SK-MEL-5 (cell line): ENCODE data around the gene GRIK5. TPM values are rescaled to one million over a fixed set of nuclear protein-coding genes. Genes with fewer than 3 reads are reported as not detected.
A peak's percentile ranks its signal among the peaks of the same experiment; 100 is the strongest.
"Not testable (repeated sequence)": the region's sequence is repeated elsewhere in the genome, so short reads cannot be mapped to it uniquely, and the experiment has no call there.

Experiments used
- DNase-seq: peaks from one replicate; pipeline ENCODE4 v3.0.0-alpha.2; 2016; ENCODE audit warnings: low read depth, low spot score
- in situ Hi-C: cut with HindIII; loops from 2 replicates; pipeline ENCODE4 v1.10.0; 2016; ENCODE audit warnings: low sequenced_read_pairs, high pct_unique_total_duplicates, low pct_unique_long_range_greater_than_20kb
- total RNA-seq: library from RNA; depleted of rRNA; stranded (reverse); fragments of >200 nt; shearing (Covaris generic); gene quantifications from 2 replicates; pipeline ENCODE4 v1.2.3, GENCODE V29; 2014

Gene GRIK5
- total RNA-seq, 1 experiment from 2014 or later, result not detected

DNA sequence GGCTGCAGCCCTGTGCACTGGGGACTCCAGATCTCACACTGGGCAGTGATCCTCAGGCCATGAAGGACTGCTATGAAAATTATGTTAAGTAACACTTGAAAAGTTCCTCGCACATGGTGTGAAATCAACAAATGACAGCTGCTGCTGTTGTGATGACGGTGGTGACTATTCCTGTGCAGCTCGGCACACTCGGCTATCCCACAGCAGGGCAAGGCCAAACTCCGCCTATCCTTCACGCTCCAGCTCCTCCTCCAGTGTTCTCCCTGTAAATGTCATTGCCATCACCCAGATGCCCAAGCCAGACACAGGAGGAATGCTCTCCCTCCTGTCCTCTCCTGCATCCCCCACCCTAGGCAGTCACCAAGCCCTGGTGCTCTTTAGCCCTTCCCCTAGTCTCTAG, 31.3 kb downstream of the GRIK5 start:
- in situ Hi-C loops, result no loop called here
- no peak for DNase-seq

DNA sequence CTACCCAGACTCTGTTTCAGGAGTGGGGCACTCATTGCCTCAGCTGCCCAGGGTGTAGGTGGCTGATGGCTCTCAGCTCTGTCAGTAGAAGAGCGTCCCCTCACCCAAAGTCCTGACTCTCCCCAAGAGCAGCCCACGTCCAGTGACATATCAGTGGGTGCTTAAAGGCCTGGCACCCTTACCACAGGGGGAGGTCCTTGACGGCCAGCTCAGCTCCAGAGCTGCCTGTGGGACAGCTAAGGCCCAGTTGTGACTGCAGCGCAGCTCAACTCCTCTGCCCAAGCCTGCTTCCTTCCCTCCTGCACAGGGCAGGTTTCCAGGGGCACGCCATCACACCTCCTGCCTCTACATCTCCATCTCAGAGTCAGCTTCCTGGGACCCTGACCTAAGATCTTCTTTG, 32.4 kb downstream of the GRIK5 start:
- in situ Hi-C loops, result no loop called here
- no peak for DNase-seq

DNA sequence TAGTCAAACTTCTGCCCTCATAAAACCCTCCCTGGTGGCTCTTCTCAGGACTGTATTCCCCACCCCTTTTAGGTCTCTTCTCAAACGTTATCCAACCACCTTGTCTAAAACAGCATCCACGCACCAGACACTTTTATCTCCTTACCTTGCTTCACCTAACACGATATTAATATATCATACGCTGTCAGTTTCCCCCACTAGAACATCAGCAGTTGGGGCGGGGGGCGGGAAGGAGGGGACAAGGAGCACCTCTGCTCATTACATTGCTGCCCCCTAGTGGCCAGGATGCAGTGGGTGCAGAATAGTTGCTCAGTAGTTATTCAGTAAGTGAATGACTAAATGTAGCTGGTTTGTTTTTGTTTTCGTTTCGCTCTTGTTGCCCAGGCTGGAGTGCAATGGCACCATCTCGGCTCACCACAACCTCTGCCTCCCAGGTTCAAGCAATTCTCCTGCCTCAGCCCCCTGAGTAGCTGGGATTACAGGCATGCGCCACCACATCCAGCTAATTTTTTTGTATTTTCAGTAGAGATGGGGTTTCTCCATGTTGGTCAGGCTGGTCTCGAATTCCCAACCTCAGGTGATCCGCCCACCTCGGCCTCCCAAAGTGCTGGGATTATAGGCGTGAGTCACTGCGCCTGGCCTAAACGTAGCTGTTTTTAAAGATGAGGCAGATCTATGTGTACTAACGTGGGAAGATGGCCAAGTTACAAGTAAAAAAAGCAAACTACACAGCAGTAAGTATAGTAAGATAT, 35.2 kb downstream of the GRIK5 start:
- DNase-seq, result peak; percentile 87
- in situ Hi-C loops, result not testable (repeated sequence)

DNA sequence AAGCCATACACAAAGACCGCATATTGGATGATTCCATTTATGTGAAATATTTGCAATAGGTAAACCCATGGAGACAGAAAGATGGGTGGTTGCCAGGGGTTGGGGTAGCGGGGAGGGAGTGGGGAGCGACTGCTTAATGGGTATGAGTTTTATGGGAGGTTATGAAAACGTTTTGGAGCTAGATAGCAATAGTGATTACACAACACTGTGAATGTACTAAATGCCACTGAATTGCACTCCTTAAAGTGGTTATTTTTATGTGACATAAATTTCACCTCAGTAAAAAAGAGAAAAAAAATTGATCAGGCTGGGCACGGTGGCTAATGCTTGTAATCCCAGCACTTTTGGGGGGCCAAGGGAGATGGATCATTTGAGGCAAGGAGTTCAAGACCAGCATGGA, 36.6 kb downstream of the GRIK5 start:
- no peak for DNase-seq
- in situ Hi-C loops, result no loop called here

DNA sequence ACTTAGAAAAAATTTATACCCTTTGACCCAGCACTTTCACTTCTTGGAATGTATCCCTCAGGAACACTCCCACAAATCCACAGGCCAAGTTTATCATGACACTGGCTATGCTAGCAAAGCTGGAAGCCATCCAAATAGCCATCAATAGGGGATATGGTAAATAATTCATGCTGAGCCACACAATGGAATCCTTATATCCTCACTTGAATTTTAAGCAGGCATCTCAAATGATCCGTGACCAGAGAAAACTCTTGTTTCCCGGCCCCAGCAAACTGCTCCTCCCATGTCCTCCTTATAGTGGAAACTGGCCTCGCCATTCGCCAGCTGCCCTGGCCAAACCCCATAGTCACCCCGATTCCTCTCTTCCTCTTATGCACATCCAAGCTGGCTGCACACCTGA, 37.6 kb downstream of the GRIK5 start:
- DNase-seq, result peak; percentile 96
- in situ Hi-C loops, result no loop called here

DNA sequence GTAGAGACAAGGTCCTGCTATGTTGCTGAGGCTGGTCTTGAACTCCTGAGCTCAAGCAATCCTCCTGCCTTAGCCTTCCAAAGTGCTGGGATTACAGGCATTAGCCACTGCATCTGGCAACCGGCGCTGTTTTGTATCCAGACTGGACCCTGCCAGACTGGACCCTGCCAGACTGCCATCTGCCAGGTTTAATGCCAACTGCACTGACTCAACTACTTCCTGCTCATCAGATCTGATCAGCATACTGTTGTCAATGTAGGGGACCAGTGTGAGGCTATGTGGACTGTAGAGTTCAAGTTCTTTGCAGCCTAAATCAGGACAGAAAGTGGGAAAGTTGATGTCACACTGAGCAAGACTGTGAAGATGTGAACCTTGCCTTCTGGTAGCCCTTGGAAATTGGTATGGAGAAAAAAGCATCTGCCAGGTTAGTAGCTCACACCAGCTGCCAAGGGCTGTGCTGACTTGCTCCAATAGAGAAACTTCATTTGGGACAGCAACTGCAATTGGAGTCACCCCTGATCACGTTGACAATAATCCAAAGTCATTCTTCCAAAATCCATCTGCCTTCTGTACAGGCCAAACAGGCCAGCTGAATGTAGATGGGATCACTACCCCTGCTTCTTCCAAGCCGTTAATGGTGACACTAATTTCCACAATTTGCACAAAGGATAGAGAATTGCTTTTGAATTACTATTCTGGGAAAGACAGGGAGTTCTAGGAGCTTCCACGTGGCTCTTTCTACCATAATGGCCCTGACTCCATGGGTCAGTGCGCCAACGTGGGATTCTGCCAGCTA, 39.2 kb downstream of the GRIK5 start:
- DNase-seq, result no peak
- in situ Hi-C loops, result no loop called here

DNA sequence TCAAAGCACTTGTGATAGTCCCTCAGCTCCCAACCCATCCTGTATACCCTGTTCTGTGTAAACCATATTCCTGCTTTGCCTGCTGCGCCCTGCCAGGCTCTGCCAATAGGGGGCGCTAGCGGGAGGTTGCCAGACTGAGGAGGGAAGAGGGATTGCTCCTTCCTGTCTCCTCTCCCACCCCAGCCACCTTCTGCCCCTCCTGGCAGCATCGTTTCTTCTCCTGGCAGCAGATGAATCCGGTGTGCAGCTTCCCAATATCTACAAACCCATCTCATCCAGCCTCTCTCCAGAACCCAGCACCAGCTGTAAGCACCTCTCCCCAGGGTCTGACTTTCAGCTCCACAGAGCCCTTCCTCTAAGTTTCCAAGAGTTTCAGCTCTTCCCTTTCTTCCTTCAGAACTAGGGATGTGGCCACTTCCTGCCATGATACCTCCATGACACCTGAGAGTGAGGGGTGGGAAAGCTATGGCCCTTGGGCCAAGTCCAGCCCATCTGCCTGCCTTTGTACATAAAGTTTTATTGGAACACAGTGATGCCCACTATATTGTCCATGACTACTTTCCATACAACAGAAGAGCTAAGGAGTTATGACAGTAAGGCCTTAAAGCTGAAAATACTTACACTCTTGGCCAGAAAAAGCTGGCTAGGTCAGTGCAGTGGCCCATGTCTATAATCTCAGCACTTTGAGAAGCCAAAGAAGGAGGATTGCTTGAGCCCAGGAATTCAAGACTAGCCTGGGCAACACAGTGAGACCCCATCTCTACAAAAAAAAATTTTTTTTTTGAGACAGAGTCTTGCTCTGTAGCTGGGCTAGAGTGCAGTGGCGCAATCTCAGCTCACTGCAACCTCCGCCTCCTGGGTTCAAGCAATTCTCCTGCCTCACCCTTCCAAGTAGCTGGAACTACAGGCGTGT, 41.4 kb downstream of the GRIK5 start:
- in situ Hi-C loops, result no loop called here
- peak; percentile 59 for DNase-seq

DNA sequence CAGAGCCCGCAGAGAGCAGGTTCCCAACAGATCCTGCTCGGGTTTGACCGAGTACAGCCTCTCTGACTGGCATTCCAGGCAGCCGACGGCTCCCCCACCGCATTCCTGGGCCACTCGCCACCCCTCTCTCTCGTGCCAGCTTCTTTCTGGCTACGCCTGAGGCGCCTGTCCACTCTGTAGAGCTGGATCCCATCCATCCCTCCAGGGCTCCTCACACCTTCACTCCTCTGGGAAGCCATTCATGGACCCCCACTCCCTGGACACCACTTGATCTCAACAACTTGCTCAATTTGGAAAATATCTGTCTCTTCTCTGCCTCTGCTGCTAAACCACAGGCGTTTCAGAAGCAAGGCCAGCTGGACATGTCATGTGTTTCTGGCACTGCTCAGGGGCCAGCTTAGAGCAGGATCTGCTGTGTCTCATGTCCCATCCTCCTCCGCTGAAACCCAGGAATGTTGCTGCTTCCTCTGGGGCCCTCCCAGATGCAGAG, 45.3 kb downstream of the GRIK5 start:
- no peak for DNase-seq
- in situ Hi-C loops, result no loop called here

DNA sequence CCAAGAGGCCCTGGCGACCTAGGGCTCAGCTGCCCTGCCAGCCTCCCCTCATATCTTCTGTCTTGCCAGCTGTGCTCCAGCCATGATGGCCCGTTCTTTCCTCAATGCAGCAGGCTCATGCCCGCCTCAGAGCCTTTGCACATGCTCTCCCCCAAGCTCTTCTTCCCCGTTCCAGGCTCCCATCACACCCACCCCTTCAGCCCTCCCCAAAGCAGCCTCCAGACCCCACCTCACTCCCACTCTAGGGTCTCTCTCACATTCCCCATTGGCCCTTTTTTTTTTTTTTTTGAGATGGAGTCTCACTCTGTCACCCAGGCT, 46.1 kb downstream of the GRIK5 start:
- DNase-seq, result no peak
- in situ Hi-C loops, result no loop called here

DNA sequence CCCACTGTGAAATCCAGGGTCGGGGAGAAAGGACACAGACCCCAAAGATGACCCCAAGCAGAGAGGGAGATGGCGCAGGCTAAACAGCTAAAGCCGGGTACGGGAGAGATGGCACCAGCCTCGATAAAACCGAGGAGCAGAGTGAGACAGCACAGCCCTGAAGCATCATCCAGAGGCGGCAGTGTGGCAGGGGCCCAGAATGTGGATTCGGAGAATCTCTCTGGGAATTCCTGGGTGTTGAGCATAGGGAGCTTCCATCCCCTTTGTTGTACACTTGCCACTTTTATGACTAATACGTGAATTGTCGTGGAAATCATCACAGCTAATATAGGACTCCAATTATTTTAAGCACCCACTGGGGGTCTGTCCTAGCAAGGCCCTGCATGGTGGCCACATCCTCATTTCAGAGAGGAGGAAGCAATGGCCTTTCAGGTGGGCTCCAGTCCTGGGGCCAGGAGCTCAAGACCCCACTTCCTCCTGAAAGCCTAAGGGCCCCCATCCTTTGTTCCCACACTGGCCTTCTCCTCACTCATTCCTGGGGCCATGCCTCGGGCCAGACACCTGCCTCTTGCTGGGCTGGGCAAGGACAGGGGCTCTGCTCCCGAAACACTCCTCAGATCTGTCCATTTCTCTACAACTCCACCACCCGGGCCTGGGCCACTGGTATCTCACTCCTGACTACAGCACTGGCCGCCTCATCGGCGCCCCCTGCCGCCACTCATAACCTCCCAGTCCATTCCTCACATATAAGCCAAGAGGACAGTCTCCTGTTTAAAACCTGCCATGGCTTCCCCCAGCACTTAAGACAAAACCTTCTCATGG, 46.7 kb downstream of the GRIK5 start:
- DNase-seq, result peak; percentile 78
- in situ Hi-C loops, result no loop called here

DNA sequence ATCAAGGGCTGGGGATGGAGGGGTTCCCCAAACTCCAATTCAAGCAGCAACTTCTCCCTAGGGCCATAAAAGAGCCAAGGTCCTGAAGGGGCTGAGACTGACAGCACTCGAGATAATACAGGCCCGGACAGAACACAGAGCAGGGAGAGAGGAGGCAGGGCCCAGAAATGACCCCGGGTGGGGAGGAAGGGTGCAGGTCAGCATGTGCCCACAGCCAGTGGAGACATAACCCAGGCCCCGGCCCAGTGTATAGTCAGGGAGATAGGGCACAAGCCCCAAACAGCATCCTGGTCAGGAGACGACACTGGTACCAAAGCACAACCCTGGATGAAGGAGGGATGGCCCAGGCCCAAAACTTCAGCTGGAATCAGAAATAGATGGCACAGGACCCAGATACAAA, 47.4 kb downstream of the GRIK5 start:
- in situ Hi-C loops, result no loop called here
- no peak for DNase-seq

DNA sequence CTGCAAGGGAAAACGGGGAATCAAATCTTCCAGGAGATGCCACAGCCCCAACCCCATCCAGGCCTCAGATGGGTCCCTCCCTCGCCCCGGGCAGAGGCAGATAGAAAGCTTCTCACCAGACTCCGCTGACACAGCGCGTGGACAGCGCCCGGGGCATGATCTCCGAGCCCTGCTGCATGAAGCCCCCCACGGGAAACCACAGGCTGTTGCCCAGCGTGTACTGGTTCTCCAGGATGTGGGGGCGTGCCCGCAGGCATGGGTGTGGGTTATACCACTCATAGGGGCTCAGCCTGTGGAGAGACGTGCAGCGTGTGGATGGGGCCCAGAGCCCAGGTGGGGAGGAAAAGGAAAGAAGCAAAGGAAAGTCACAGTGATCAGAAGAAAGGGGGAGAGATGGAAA, 48.8 kb downstream of the GRIK5 start:
- DNase-seq, result no peak
- in situ Hi-C loops, result no loop called here

DNA sequence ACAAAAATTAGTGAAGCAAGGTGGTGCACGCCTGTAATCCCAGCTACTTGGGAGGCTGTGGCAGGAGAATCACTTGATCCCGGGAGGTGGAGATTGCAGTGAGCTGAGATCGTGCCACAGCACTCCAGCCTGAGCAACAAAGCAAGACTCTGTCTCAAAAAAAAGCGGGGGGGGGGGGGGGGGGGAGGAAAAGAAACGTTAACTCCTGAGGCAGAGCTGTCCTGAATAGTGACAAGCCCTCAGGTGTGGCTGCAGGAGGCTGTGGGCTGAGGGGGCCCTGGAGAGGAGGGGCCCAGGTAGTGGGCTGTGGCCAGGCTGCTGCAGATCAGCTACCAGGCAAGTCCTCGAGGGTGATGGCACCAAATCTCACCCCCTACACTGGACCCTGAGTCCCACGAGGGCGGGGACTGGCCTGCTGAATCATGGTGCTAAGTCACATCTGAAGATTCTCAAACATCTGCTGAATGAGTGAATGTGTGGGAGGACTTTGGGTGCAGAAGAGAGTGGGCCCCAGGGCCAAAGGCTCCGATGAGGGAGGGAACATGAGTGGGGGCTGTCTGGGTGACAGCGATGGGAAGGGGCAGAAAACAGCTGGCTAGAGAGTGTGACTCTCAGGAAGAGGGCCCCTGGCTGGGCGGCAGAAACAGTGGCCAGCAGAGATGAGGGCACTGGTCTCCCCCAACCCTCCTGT, 51.4 kb downstream of the GRIK5 start:
- in situ Hi-C loops, result no loop called here
- no peak for DNase-seq

DNA sequence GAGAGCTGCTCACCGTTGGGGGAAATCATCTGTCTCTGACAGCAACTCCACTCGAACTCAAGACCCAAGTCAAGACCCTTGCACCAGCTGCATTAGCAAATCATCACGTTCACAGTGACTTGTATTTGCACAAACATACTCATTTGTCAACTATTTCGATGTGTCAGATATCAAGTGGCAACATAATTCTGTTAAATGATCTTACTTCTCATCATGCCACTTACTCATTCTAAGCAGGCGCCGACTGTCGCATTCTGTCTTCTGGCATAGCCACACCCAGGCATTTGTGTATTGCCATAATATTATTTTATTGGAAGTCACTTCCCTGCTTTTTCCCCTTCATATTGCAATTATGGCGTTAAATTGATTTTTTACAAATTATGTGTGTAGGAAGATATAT, 53.0 kb downstream of the GRIK5 start:
- DNase-seq, result no peak
- in situ Hi-C loops, result no loop called here

DNA sequence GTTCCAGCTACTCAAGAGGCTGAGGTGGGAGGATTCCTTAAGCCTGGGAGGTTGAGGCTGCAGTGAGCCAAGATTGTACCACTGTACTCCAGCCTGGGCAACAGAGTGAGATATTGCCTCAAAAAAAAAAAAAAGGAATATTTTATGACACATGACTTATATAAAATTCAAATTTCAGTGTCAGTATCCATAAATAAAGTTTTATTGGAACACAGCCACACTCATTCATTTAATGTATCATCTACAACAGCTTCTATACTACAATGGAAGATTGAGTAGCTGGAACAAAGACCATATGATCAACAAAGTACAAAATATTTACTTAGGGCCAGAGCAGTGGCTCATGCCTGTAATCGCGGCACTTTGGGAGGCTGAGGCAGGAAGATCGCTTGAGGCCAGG, 57.3 kb downstream of the GRIK5 start:
- in situ Hi-C loops, DNase-seq: not testable (repeated sequence)

DNA sequence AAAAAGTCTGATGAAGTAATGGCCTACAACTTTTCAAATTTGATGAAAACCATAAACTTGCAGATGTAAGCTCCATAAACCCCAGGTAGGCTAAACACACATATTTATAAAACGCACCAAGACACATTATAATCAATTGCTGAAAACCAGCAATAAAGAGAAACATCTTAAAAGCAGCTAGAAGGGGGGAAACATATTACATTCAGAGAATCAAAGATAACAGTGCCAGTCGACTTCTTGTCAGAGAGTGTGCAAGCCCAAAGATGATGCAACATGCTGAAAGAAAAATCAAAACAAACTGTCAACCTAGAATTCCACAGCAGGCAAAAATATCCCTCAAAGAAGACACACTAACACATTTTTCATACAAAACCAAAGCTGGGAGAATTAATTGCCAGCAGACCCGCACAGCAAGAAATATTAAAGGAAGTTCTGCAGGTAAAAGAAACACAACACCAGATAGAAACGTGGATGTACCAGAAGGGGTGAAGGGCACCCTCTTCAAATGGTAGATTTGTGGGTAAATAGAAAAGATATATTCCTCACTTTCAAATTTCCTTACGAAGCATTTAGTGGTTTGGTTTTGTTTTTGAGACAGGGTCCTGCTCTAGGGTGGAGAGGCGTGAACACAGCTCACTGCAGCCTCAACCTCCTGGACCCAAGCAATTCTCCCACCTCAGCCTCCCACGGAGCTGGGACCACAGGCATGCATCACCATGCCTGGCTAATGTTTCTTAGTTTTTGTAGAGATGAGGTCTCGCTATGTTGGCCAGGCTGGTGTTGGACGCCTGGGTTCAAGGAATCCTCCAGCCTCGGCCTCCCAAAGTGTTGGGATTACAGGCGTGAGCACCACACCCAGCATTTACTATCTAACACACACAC, 59.5 kb downstream of the GRIK5 start:
- DNase-seq, result no peak
- in situ Hi-C loops, result no loop called here
